Stomach (tissue), 9 donors: ENCODE results near the gene SYNCRIP. TPM values are rescaled to one million over a fixed set of nuclear protein-coding genes. Genes with fewer than 3 reads are reported as not detected.

ENCODE experiments used
- DNase-seq, 2 donors: peaks; one replicate each; pipeline versions ENCODE4 v3.0.0 to v3.0.0-alpha.2; 2013 to 2019
- H3K27ac ChIP-seq, 5 donors: fragments of 200-600 bp in 4 of 5; sonication (generic) in 4 of 5; one replicate each; pipeline ENCODE4 v1.5.1; 2013 to 2019; ENCODE audit warnings: mild to moderate bottlenecking in 1 of 5, moderate library complexity in 1 of 5
- H3K27me3 ChIP-seq, 3 donors: fragments of 200-600 bp; sonication (generic); one replicate each; pipeline ENCODE4 v1.5.1; 2017 to 2019; ENCODE audit warnings: mixed run types in 1 of 3
- H3K36me3 ChIP-seq, 4 donors: fragments of 200-600 bp; sonication (generic); 1 replicate in 3 of 4; 2 replicates in 1 of 4; pipeline ENCODE4 v1.5.1; 2016 to 2019
- H3K4me1 ChIP-seq, 4 donors: fragments of 200-600 bp; sonication (generic); one replicate each; pipeline ENCODE4 v1.5.1; 2016 to 2019
- H3K4me3 ChIP-seq, 4 donors: fragments of 200-600 bp; sonication (generic) in 3 of 4; one replicate each; pipeline ENCODE4 v1.5.1; 2016 to 2019; ENCODE audit warnings: mild to moderate bottlenecking in 1 of 4
- H3K9me3 ChIP-seq, 4 donors: fragments of 200-600 bp; sonication (generic); one replicate each; pipeline ENCODE4 v1.5.1; 2016 to 2019
- CTCF ChIP-seq, 7 experiments: fragments of 450-650 bp in 4 of 7; fragments of 200-600 bp in 3 of 7; sonication (generic) in 3 of 7; IDR thresholded peaks; one replicate each; pipeline ENCODE4 v1.5.1; 2016 to 2019; ENCODE audit warnings: antibody characterized with exemption in 7 of 7, control low read depth in 2 of 7, mild to moderate bottlenecking in 1 of 7
- EP300 ChIP-seq: sonication (generic); formaldehyde crosslinking; IDR thresholded peaks from one replicate; pipeline ENCODE4 v1.6.1; 2017; ENCODE audit warnings: antibody characterized with exemption
- POLR2A ChIP-seq, 4 donors: fragments of 450-650 bp; IDR thresholded peaks; one replicate each; pipeline ENCODE4 v1.6.1; 2016; ENCODE audit warnings: antibody characterized with exemption in 4 of 4, control low read depth in 2 of 4, mild to moderate bottlenecking in 1 of 4, moderate library complexity in 1 of 4
- POLR2AphosphoS5 ChIP-seq, 3 donors: sonication (generic); formaldehyde crosslinking; IDR thresholded peaks; one replicate each; pipeline ENCODE4 v1.6.1; 2016; ENCODE audit warnings: antibody characterized with exemption in 3 of 3
- WGBS, 5 donors: extraction: QIAGEN DNeasy Blood & Tissue Kit in 3 of 5; methylation state at CpG; one replicate each; pipeline versions ENCODE4 v1.1.5 to v1.1.7; 2013 to 2018; 5-methylcytosine and 5-hydroxymethylcytosine counted together
- intact Hi-C: fragments of 100-400 bp; cut with DNase I; formaldehyde crosslinking; loops from one replicate; pipeline ENCODE4 v1.15.1; 2023; ENCODE audit warnings: low total_unique reads
- polyA plus RNA-seq, 3 donors: library from polyadenylated mRNA; stranded (reverse); fragments of 200-250 nt; gene quantifications; one replicate each; pipeline ENCODE4 v1.2.3, GENCODE V29; 2013
- total RNA-seq, 5 donors: library from RNA; depleted of rRNA; stranded (reverse); fragments of >200 nt; gene quantifications; one replicate each; pipeline versions ENCODE4 v1.1.0 to v1.2.3, GENCODE V29; 2014 to 2016
- donor health status: healthy with polysubstance abuse.
- donor health status: Bipolar disorder and iron deficiency.
- donor health status: healthy.

The SYNCRIP gene
- total and polyA plus RNA-seq, 8 donors = 26.0 to 180 (median 39.3) TPM

GRCh38 chr6:85580118-85580877 lies 62.4 kb downstream of the SYNCRIP start:
- DNase-seq = peak; percentile 45 to 57
- Histone ChIP-seq H3K4me3 (no peak overlapping the region), H3K4me1 (peaks cover 9 to 63% (median 45%) of the 10 kb centered on the region in 4 donors), H3K27me3 (no peaks in the 10 kb centered on the region), H3K36me3 (peaks cover 0 to 7% (median 0%) of the 10 kb centered on the region in 4 donors), H3K9me3 (peaks cover 0 to 23% (median 3%) of the 10 kb centered on the region in 4 donors), H3K27ac (peak overlapping the region; percentile 42 to 76 (median 64))
- 70 to 82% (median 75%) methylated on average over 5 of the region's 5 CpGs for WGBS, 5 donors
- intact Hi-C loops = no loop called here
- no peak for TF ChIP-seq POLR2A (IDR thresholded peaks at IDR 0.05)
- TF ChIP-seq POLR2AphosphoS5 (IDR thresholded peaks at IDR 0.05) = no peak
- no peak for TF ChIP-seq CTCF (IDR thresholded peaks at IDR 0.05)

DNA sequence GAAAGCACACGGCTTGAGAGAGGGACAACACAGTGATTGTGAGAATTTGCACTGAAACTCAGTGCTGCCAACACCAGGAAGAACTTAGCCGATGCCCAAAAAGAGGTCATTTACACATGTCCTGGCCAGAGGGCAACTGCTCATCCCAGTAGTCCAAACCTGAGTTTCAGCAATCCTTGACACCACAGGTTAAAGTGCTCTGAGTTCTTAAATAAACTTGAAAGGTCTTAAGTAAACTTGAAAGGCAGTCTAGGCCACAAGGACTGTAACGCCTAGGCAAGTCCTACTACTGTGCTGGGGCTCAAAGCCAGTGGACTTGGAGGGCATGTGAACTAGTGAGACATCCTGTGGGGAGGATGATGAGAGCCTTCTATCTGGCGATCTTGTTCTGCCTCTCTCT lies 63.1 kb downstream of the SYNCRIP start:
- 68 to 86% (median 69%) methylated on average over 3 to 4 of the region's 4 CpGs for WGBS, 5 donors
- peaks cover 9 to 71% (median 49%) of the 10 kb centered on the region in 4 donors for H3K4me1 ChIP-seq
- H3K36me3 ChIP-seq = peaks cover 0 to 7% (median 0%) of the 10 kb centered on the region in 4 donors
- H3K27me3 ChIP-seq = no peaks in the 10 kb centered on the region
- H3K9me3 ChIP-seq = peaks cover 0 to 23% (median 3%) of the 10 kb centered on the region in 4 donors
- peak overlapping the region; percentile 42 to 76 (median 64) for H3K27ac ChIP-seq
- no peak for DNase-seq
- intact Hi-C loops = no loop called here
- no peak overlapping the region for H3K4me3 ChIP-seq
- TF ChIP-seq CTCF (IDR thresholded peaks at IDR 0.05) = no peak
- no peak for TF ChIP-seq EP300
- TF ChIP-seq POLR2A (IDR thresholded peaks at IDR 0.05) = no peak
- no peak for TF ChIP-seq POLR2AphosphoS5 (IDR thresholded peaks at IDR 0.05)

DNA sequence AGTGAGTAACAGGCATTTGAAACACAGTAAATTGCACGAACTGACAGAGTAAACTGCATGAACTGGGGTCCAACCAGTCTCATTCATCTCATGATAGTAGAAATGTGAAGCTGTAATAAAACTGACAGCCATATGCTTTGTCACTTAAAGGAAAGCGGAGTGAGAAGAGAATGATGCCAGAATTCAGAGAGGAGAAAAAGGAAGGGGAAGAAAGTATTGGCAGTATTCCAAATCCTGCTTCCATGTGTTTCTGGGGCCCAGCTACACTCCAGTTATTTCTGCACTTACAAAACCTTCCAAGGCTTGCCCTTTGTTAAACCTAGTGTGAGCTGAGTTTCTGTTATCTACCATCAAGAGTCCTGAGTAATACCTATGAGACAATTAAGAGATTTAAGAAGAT lies 66.2 kb downstream of the SYNCRIP start:
- WGBS, 5 donors = 66 to 86% (median 81%) methylated on average over 2 of the region's 2 CpGs
- Histone ChIP-seq H3K27ac (peak overlapping the region in 1 of 5 donors; percentile 33), H3K9me3 (no peaks in the 10 kb centered on the region), H3K4me3 (no peak overlapping the region), H3K27me3 (no peaks in the 10 kb centered on the region), H3K36me3 (peaks cover 0 to 10% (median 6%) of the 10 kb centered on the region in 4 donors), H3K4me1 (peaks cover 9 to 75% (median 49%) of the 10 kb centered on the region in 4 donors)
- intact Hi-C loops = no loop called here
- peak in 1 of 2 donors; percentile 17 for DNase-seq
- no peak for TF ChIP-seq POLR2AphosphoS5 (IDR thresholded peaks at IDR 0.05)
- no peak for TF ChIP-seq CTCF (IDR thresholded peaks at IDR 0.05)

GRCh38 chr6:85574932-85575598 lies 67.6 kb downstream of the SYNCRIP start:
- Histone ChIP-seq H3K4me1 (peaks cover 7 to 62% (median 37%) of the 10 kb centered on the region in 4 donors), H3K4me3 (no peak overlapping the region), H3K9me3 (no peaks in the 10 kb centered on the region), H3K27me3 (no peaks in the 10 kb centered on the region), H3K27ac (peak overlapping the region in 3 of 5 donors; percentile 25 to 54 (median 46)), H3K36me3 (peaks cover 0 to 21% (median 18%) of the 10 kb centered on the region in 4 donors)
- peak in 1 of 2 donors; percentile 57 for DNase-seq
- no peak for TF ChIP-seq CTCF (IDR thresholded peaks at IDR 0.05)
- peak in 2 of 3 donors; percentile 27 to 51 for TF ChIP-seq POLR2AphosphoS5 (IDR thresholded peaks at IDR 0.05)
- TF ChIP-seq EP300 = no peak
- no peak for TF ChIP-seq POLR2A (IDR thresholded peaks at IDR 0.05)
- intact Hi-C loops = no loop called here
